ENCODE measurements around the gene FAM237A.

FAM237A gene

DNA sequence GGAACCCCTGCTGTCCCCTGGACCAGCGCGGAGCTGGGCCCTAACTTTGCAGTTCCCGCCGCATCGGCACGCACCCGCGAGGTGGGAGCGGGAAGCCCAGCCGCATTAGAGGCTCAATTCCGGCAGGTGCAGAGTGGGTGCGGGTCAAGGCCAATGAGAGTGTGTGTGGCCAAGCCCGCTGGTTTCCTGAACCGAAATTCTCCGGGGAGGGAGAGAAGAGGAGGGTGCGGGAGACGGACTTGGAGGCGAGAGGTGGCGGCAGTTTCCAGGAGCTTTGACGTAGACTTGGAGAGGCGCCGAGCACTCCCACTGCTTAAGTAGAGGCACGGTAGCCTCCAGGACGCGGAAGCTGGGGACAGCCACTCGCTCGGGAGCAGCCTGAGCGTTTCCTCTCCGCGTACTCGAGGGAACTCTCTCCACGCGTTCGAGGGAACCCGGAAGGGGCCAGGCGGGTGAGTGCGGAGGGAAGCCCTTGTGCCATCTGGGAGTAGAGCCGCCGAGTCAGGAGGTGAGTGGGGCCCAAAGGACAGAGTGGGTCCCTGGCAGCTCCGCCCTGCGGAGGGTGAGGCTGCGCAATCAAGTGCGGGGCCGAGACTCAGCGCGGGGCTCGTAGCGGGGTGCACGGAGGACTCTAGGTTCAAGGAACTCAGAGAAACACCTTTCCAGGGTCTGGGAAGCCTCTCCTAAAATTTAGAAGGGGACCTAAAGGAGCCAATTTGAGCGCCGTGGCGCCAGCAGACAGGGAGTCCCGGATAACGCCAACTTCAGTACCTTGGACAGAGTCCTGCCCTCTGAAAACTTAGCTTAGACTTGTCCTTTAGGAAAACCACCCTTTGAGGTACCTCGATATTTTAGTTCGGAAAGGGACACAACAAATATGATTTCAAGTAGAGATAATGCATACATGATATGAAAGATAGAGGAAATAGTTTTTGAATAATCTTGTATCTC lies at the start of gene FAM237A:
TSS of gene FAM237A (plus strand) at position 413 of the 951 bp plus-strand sequence. CDS start 1,750 bp downstream, outside the sequence.
- DNase-seq, result no peak

DNA sequence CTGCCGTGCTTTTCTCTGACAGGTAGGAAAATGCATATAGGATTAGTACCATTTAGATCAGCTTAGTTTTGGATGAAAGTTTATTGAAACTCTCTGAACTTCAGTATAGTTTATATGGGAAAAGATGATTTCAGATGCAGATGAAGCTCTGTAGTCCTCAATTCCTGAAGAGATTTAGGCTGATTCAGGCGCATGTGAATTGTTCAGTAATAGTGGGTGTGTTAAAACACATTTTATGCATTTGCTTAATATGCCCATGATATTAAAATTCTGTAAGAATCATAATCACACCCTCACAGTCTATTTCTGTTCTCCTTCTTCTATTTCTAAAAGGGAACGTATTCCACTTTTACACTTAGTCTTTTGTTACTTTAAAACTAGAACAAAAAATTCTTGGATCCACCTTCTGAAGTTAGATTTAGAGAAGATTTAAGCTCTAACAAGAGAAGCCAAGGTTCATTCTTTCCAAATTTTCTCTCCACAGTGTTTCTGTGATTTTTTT lies 44.5 kb upstream of the FAM237A start:
- DNase-seq, result no peak

- DNase-seq, result no peak
Observed at GRCh38 chr2:206603243-206603642, 39.0 kb upstream of the FAM237A start.

GRCh38 chr2:206610451-206610850 lies 31.8 kb upstream of the FAM237A start:
- DNase-seq, result no peak

DNA sequence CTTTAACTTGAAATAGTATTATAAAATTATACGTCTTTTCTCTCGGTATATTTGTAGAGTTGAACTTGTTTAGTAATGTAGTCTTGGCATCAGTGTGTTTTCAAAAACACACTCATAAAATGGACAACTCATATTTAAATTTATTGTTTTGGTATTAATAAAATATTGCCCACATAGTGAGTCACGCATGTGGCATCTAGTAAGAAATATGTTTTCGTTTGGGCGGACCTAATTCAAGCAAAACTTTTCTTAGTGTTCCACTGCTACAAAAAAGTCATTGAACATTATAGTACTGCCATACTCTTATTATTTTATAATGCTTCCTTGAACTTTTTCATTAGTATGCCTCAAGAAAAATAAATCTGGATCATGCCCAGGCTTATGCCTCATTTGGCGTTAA lies 31.1 kb upstream of the FAM237A start:
- no peak for DNase-seq

GRCh38 chr2:206611736-206612135 lies 30.6 kb upstream of the FAM237A start:
- DNase-seq, result no peak

DNA sequence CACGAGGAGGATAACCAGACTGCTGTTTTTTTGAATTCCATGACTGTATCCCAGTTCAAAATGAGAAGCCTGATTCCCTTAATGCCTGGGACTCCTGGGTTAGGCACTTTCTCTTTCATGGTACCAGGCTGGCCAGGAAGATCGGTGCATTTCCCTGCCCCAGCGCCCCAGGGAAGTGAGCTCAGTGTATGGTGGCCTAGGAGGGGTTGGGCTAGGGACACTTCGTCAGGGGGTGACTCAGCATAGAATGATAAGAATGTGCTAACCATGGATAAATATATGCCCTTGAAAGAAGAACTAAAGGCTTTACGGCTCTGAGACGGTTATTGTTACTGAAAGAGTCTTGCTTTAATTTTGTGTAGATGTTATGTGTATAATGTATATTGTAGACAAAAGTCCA lies 27.5 kb upstream of the FAM237A start:
- no peak for DNase-seq

DNA sequence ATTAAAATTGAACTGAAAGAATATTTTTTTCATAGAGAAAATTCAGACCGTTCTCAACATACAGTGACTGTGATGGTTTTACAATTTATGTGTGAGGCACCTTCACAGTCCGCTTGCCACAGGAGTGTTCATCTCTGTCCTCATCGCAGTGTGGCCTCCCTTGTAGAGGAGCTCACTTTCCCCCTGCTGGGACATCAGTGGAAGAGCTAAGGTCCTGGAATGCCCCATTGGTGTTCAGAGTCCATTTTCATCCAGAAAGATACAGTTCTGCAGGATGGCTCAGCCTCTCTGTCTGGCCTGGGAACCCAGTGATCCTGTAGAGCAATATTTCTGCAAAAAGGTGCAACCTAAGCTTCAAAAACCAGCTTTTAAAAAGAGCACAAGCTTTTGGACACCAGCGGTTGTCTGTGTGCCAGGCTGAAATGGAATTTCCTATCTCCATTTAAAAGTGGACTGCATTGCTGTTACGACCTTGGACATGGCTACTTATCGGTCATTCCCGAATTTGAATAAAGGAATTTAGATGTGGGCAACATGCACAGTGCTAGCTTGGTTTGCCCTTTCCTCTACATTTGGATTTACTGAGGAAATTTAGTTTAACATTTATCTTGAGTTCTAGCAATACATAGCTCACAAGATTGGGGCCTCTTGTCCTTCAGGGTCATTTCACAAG lies 26.7 kb upstream of the FAM237A start:
- DNase-seq, result no peak

GRCh38 chr2:206616151-206616550 lies 26.1 kb upstream of the FAM237A start:
- no peak for DNase-seq

DNA sequence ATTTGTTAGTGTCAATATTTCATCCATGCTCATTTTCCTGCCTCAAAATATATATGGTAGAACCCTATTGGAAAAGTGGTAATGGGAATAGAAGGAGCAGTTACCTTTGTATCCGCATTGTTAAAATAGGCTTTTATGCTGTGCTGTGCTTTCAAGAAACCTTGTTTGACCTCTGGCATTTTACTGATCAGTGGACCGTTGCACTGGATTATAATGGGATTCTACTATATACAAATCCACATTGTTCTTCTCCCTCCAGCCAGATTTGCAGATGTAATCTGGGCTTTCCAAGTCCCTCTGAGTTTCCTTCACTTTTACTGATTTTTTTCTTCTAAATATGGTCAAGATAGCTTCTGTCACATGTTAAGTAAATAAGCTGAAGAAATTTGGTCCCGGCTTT lies 23.3 kb upstream of the FAM237A start:
- no peak for DNase-seq

- DNase-seq, result no peak
Observed at GRCh38 chr2:206626108-206626507, 16.2 kb upstream of the FAM237A start.

DNA sequence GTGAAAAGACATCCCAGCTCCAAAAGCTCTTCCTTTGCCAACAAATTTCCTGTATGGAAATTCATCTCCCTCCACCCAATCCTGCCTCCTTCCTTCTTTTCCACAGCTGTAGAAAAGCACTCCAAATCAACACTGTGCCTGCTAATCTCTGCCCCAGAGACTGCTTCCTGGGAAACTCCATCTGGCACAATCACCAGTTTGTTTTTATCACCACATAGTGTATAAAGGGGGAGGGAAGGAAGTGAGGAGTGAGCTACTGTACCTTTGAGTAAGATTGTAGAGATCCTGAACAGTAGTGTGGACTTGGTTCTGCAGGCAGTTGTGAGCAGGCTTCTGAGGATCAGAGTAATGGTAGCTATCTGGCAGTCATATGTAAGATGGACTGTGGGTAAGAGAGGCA lies 14.7 kb upstream of the FAM237A start:
- DNase-seq, result no peak

GRCh38 chr2:206631340-206631739 lies 10.9 kb upstream of the FAM237A start:
- DNase-seq, result no peak

GRCh38 chr2:206635015-206635414 lies 7.3 kb upstream of the FAM237A start:
- no peak for DNase-seq

GRCh38 chr2:206639636-206640035 lies 2.7 kb upstream of the FAM237A start:
- DNase-seq, result no peak

DNA sequence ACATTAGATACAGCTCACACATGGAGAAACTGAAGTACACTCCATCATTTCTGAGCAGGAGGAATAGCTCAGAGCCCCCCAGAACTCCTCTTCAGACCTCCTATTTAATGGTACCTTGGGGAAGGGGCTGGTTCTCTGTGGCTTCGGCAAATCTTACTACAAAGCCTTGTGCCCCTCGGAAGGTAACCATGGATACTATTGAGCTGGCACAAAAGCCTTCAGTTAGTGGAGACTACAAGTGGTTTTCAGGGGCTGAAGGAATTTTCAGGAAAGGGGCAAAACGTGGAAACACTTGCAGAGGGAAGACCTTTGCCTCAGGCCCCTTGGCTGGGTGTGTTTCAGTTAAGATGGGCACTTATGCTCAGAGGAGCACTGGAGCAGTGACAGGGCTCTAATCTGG lies 1.1 kb upstream of the FAM237A start:
- no peak for DNase-seq

DNA sequence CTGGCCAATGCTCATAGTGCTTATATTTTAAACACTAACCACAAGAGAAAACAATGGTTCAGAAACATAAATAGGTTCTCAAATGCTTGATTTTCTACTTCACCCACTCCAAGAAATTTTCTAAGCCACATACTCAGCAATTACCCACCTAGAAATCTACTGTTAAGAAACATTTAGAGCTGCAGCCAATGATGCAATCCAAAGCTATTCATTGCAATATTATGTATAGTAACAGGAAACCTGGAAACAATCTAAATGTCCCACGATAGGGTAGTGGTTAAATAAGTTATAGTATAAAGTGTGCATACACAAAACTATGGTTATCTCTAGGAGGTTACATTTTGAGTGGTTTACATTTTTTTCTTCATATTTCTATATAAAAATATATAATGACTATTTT lies 5.7 kb downstream of the FAM237A start:
- DNase-seq, result no peak

DNA sequence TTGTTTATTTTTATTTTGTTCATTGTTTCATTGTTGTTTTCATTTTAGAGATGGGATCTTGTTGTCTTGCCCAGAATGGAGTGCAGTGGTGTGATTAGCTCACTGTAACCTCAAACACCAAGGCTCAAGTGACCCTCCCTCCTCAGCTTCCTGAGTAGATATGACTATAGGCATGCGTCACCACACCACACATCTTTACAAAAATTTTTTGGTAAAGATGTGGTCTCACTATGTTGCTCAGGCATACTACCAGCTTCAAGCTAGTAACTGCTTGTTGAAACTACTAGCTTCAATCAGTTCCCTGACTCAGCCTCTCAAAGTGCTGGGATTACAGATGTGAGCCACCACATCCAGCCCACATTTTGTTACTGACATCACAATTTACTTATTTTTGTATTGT lies 14.8 kb downstream of the FAM237A start:
- no peak for DNase-seq

- DNase-seq, result no peak
Observed at GRCh38 chr2:206665251-206665650, 23.0 kb downstream of the FAM237A start.

DNA sequence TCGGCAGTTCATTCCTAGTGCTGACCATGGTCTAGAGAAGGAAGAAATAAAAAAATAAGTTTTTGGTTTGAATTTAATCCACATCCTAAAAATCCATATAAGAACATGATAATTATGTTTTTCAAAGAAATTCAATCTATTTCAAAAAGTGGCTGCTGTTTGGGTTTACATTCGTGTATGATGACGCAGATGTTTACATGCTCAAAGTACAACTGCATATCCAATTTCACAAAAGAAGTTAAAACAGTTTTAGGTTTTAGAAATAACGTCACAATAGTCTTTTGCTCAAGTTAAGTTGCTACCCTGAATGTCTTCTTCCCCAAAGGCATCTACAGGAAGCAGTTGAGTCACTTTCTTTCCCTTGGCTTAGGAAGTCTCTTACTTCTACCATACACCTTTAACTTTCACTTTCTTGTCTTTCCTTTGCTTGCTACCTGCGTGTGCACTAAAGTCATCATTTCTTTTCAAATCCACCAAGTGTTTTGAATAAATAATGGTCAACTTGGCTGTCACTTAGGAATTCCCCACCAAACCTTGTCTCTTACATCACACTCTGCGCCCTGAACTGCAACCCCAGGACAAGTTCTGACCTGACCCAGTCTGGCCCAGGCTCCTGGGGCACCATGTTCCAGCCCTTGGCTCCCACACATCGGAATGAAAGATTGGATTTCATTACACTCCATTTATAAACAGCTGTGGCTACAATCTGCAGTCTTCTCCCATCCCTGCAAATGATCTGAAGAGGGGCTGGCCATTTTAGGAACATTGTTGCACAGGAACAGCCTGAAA lies 28.4 kb downstream of the FAM237A start:
- no peak for DNase-seq

GRCh38 chr2:206683546-206683945 lies 41.3 kb downstream of the FAM237A start:
- DNase-seq, result no peak

GRCh38 chr2:206688453-206688852 lies 46.2 kb downstream of the FAM237A start:
- DNase-seq, result no peak

DNA sequence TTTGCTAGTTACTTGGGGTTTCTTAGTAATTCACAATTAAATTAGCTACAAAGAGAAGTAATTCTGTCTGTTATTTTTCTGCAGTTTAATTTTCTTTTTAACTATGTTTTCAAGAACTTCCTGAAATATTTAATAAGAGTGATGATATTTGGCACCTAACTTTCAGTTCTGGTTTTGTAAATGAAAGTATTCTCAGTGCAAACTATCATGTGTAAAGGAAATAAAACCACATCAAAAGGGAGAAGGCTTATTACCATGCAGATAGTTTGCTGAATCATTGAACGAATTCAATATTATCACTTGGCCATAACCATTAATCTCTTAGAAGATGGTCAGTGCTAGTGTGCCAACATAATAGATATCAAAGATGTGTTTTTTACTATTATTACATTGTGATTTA lies 46.7 kb downstream of the FAM237A start:
- no peak for DNase-seq
